T-cell (primary cell): ENCODE results near the gene SORCS3. TPM values are rescaled to one million over a fixed set of nuclear protein-coding genes. Genes with fewer than 3 reads are reported as not detected.

Source experiments
- ATAC-seq, 4 experiments: fragments of 200-7000 bp in 3 of 4; fragments of 150-1000 bp in 1 of 4; cut with Tn5 transposase; replicated peaks in 1 of 4; 1 replicate in 3 of 4; 2 replicates in 1 of 4; pipeline ENCODE4 v1.10.0; 2021; ENCODE audit warnings: moderate library complexity in 3 of 4, mild to moderate bottlenecking in 2 of 4, moderate number of reproducible peaks in 1 of 4
- CTCF ChIA-PET, 2 donors: fragments of 300-600 bp; sonication (Branson Sonifier 250); formaldehyde crosslinking; loops; one replicate each; lab custom pipeline; 2022; ENCODE audit warnings: antibody characterized with exemption in 2 of 2; lab: Charles Lee
- POLR2A ChIA-PET, 2 donors: fragments of 300-600 bp; sonication (Branson Sonifier 250); formaldehyde crosslinking; loops; one replicate each; lab custom pipeline; 2022; ENCODE audit warnings: antibody characterized with exemption in 2 of 2; lab: Charles Lee
- DNase-seq, 35 experiments: peaks; one replicate each; pipeline versions ENCODE4 v3.0.0 to v3.0.0-alpha.2; 2013 to 2023
- H3K27ac ChIP-seq: one replicate; pipeline ENCODE4 v1.5.1; 2013; ENCODE audit warnings: low read length
- H3K27me3 ChIP-seq, 2 experiments: replicated peaks in 1 of 2; 1 replicate in 1 of 2; 2 replicates in 1 of 2; pipeline versions ENCODE4 v1.6.1 to v1.7.0; 2013; ENCODE audit warnings: low read length in 1 of 2, mixed read lengths in 1 of 2; ENCODE audit not compliant: control insufficient read depth in 2 of 2, insufficient read depth in 2 of 2; ENCODE audit errors: extremely low read depth in 1 of 2
- H3K36me3 ChIP-seq, 2 donors: 1 replicate in 1 of 2; 2 replicates in 1 of 2; pipeline versions ENCODE4 v1.6.1 to v1.7.0; 2013; ENCODE audit warnings: low read length in 1 of 2; ENCODE audit not compliant: control insufficient read depth in 2 of 2, insufficient read depth in 1 of 2; ENCODE audit errors: extremely low read depth in 1 of 2
- H3K4me1 ChIP-seq, 2 experiments: 1 replicate in 1 of 2; 2 replicates in 1 of 2; pipeline versions ENCODE4 v1.6.1 to v1.7.0; 2013; ENCODE audit warnings: low read length in 2 of 2, mixed read lengths in 1 of 2; ENCODE audit not compliant: insufficient read depth in 2 of 2, control insufficient read depth in 1 of 2; ENCODE audit errors: extremely low read depth in 1 of 2
- H3K4me3 ChIP-seq, 2 donors: 1 replicate in 1 of 2; 2 replicates in 1 of 2; pipeline versions ENCODE4 v1.5.1 to v1.7.0; 2013; ENCODE audit warnings: mild to moderate bottlenecking in 2 of 2, low read length in 1 of 2, moderate library complexity in 1 of 2; ENCODE audit not compliant: control insufficient read depth in 1 of 2; ENCODE audit errors: extremely low read depth in 1 of 2
- H3K9me3 ChIP-seq: 2 replicates; pipeline ENCODE4 v1.7.0; 2013
- H3K27ac Mint-ChIP-seq, 2 donors: one replicate each; pipeline ENCODE4 v1.8.0; 2020 to 2021; ENCODE audit warnings: mild to moderate bottlenecking in 2 of 2, mixed read lengths in 2 of 2
- H3K27me3 Mint-ChIP-seq, 2 donors: one replicate each; pipeline ENCODE4 v1.8.0; 2021 to 2022; ENCODE audit warnings: mixed read lengths in 2 of 2
- H3K36me3 Mint-ChIP-seq: one replicate; pipeline ENCODE4 v1.8.0; 2021; ENCODE audit warnings: mixed read lengths
- H3K4me1 Mint-ChIP-seq, 3 donors: one replicate each; pipeline ENCODE4 v1.8.0; 2020 to 2022; ENCODE audit warnings: mixed read lengths in 3 of 3, mild to moderate bottlenecking in 1 of 3
- H3K4me3 Mint-ChIP-seq, 3 donors: one replicate each; pipeline ENCODE4 v1.8.0; 2020 to 2022; ENCODE audit warnings: mild to moderate bottlenecking in 3 of 3, mixed read lengths in 3 of 3, moderate library complexity in 3 of 3
- H3K9me3 Mint-ChIP-seq, 3 donors: one replicate each; pipeline ENCODE4 v1.8.0; 2020 to 2022; ENCODE audit warnings: mixed read lengths in 3 of 3
- WGBS: methylation state at CpG from one replicate; pipeline ENCODE4 v1.1.5; 2013; ENCODE audit warnings: missing lambda C conversion rate; ENCODE audit not compliant: insufficient coverage; 5-methylcytosine and 5-hydroxymethylcytosine counted together
- total RNA-seq, 35 experiments: library from RNA in 6 of 35; stranded (reverse) in 6 of 35; fragments of 120-200 nt in 1 of 35; gene quantifications; one replicate each; pipeline versions ENCODE4 v1.2.1 to v1.2.4 and lab custom pipeline; 2013 to 2026

Gene SORCS3
- total RNA-seq, 5 donors from 2014 or later (not counting 1 experiment from before 2014, with no cell fraction given), result 0.03 to 1.8 (median 0.50) TPM; not detected in 1

DNA sequence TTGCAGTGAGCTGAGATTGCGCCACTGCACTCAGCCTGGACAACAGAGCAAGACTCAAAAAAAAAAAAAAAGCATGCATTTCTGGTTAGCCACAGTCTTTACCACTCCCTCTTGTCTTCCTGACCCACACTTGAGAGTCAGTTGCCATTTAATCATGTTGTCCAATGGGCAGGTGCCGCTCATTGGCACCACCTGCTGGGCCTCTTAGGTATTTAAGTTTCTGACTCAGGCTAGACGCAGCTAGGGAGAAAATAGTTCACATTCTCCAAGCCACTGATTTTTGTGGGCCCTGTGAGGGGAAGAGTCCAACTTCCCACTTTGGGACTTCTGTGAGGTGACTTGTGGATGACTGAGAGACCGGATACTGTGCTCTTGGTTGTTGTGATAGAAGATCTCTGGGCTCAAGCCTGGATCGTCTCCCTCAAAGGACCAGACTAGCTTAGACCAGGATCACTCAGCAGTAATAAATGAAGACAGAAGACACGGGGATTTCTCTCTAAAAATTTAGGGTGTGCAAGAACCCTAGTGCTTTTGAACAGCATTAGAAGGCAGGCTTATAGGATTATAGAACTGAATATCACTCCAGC, 26.8 kb upstream of the SORCS3 start:
- CTCF ChIA-PET, result interaction anchor here (0.5 to 1.0 kb wide), 4 partner anchors 43 to 269 kb away, joined by 3 to 7 read pairs (median 4); no protein-coding TSS in a partner anchor
- no peaks in the 10 kb centered on the region for H3K4me1 ChIP-seq
- 63% methylated on average over 4 of the region's 6 CpGs for WGBS

DNA sequence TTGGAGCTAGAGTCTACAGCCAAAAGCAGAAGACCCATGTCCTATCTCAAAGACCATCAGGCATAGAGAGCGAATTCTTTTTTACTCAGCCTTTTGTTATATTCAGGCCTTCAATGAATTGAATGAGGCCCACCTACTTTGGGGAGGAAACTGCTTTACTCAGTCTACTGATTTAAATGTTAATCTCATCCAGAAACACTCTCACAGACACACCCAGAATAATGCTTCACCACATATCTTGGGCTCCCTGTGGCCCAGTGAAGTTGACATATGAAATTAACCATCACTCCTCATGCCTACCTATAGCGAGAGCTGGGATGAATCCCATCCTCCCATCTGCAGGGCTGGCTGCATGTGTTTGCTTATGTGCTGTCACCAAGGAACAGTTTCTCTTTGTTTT, 26.0 kb upstream of the SORCS3 start:
- Mint-ChIP-seq H3K27ac (no peak overlapping the region), H3K36me3 (no peaks in the 10 kb centered on the region), H3K9me3 (peaks cover 0 to 2% (median 2%) of the 10 kb centered on the region in 3 donors), H3K27me3 (peaks cover 14 to 21% of the 10 kb centered on the region in 2 donors), H3K4me1 (no peaks in the 10 kb centered on the region), H3K4me3 (no peak overlapping the region)
- ATAC-seq (no peak), DNase-seq (no peak)
- Histone ChIP-seq H3K4me1 (no peaks in the 10 kb centered on the region), H3K36me3 (no peaks in the 10 kb centered on the region), H3K27ac (no peak overlapping the region), H3K9me3 (no peaks in the 10 kb centered on the region), H3K4me3 (no peak overlapping the region), H3K27me3 (peaks cover 0 to 12% of the 10 kb centered on the region in 2 experiments)
- POLR2A ChIA-PET, result no interaction called here
- 100% methylated on average over 1 of the region's 2 CpGs for WGBS
- CTCF ChIA-PET, result no interaction called here

More for the DNA sequence above, 26.8 kb upstream of the SORCS3 start:
- DNase-seq (peak in 10 of 35 experiments; percentile 1 to 37 (median 4)), ATAC-seq (no peak)
- no peaks in the 10 kb centered on the region for H3K36me3 Mint-ChIP-seq
- H3K4me3 Mint-ChIP-seq, result no peak overlapping the region
- Histone ChIP-seq H3K4me3 (no peak overlapping the region), H3K9me3 (no peaks in the 10 kb centered on the region), H3K27ac (no peak overlapping the region), H3K27me3 (peaks cover 0 to 12% of the 10 kb centered on the region in 2 experiments), H3K36me3 (no peaks in the 10 kb centered on the region)
- POLR2A ChIA-PET, result interaction anchor here in 1 of 2 donors (0.6 kb wide), 1 partner anchor 12 kb away, joined by 7 read pairs; no protein-coding TSS in a partner anchor
- H3K27me3 Mint-ChIP-seq, result peaks cover 11 to 17% of the 10 kb centered on the region in 2 donors
- H3K27ac Mint-ChIP-seq, result no peak overlapping the region
- peaks cover 0 to 7% (median 4%) of the 10 kb centered on the region in 3 donors for H3K9me3 Mint-ChIP-seq
- no peaks in the 10 kb centered on the region for H3K4me1 Mint-ChIP-seq

DNA sequence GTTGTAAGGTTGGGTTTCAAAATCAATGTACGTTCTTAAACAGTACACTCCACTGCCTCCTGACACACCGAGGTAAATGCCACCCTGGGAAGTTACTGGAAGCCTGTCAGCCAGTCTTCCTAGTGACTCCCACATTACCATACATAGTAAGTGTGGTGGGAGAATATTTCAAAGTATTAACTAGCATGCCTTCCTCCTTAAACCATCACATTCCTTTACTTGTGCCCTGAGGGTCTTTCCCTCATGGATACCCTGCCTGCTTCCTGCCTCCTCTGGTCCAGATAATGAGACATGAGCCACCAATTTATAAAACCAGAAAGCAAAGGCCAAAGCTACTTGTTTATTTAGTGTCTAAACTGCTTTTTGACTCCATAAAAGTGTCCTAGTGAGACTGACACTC, 23.3 kb upstream of the SORCS3 start:
- no peak overlapping the region for H3K4me3 Mint-ChIP-seq
- H3K9me3 Mint-ChIP-seq, result no peaks in the 10 kb centered on the region
- H3K27me3 ChIP-seq, result peaks cover 0 to 17% of the 10 kb centered on the region in 2 experiments
- H3K27me3 Mint-ChIP-seq, result peaks cover 17 to 29% of the 10 kb centered on the region in 2 donors
- no peaks in the 10 kb centered on the region for H3K9me3 ChIP-seq
- no CpG with 5 or more reads among the region's 2 CpGs for WGBS
- DNase-seq (no peak), ATAC-seq (no peak)
- H3K27ac Mint-ChIP-seq, result no peak overlapping the region
- ChIA-PET POLR2A (interaction anchor here in 1 of 2 donors (0.6 kb wide), 1 partner anchor 196 kb away, joined by 3 read pairs; no protein-coding TSS in a partner anchor), CTCF (interaction anchor here in 1 of 2 donors (0.9 kb wide), 1 partner anchor 10 kb away, joined by 3 read pairs; no protein-coding TSS in a partner anchor)
- no peaks in the 10 kb centered on the region for H3K4me1 ChIP-seq
- H3K4me1 Mint-ChIP-seq, result no peaks in the 10 kb centered on the region
- H3K36me3 ChIP-seq, result no peaks in the 10 kb centered on the region
- no peak overlapping the region for H3K4me3 ChIP-seq
- no peaks in the 10 kb centered on the region for H3K36me3 Mint-ChIP-seq
- no peak overlapping the region for H3K27ac ChIP-seq

DNA sequence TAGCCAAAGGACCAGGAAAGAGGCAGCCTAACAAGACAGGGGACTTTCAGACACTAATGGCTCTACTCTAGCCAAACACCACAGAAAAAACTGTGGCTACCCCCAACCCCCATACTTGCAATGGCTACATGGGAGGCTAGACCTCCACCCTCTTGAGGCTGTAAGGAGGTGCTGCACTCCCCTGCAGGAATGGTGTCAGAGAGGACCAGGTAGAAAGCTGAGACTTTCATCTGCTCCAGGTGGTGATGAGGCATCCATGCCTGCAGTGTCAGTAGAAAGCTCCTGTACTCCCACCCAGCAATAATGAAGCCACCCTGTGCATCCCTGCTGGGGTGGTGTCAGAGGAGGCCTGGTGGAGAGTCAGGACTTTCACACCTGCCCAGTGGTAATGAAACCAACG, 18.9 kb upstream of the SORCS3 start:
- H3K4me1 Mint-ChIP-seq, result no peaks in the 10 kb centered on the region

DNA sequence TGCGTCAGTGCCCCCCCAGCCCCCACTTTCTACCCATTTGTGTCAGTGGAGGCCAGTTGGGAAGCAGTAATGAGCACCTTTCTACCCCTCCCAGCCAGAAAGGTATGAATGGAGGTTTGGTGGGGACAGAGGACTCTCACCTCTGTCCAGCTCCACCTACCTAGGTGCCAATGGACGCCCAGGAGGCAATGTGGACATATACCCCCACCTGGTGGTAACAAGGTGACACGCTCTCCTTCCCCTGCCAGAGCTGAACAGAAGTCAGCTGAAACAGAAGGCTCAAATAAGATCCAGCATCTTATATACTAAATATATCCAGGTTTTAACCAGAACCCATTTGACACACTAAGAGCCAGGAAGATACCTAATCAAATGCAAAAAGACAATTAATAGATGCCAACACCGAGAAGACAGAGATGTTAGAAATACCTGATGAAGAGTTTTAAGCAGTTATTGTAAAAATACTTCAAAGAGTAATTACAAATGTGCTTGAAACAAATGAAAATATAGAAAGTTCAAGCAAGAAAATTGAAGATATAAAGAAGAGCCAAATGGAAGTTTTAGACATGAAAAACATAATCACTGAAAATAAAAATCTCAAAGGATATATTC, 18.4 kb upstream of the SORCS3 start:
- Histone ChIP-seq H3K4me3 (no peak overlapping the region), H3K9me3 (no peaks in the 10 kb centered on the region), H3K27me3 (peaks cover 0 to 18% of the 10 kb centered on the region in 2 experiments), H3K4me1 (no peaks in the 10 kb centered on the region), H3K27ac (no peak overlapping the region), H3K36me3 (no peaks in the 10 kb centered on the region)
- 20% methylated on average over 2 of the region's 4 CpGs for WGBS
- ChIA-PET POLR2A (no interaction called here), CTCF (interaction anchor here in 1 of 2 donors (0.5 kb wide), 1 partner anchor 36 kb away, joined by 3 read pairs; no protein-coding TSS in a partner anchor)
- Mint-ChIP-seq H3K27ac (no peak overlapping the region), H3K4me3 (no peak overlapping the region), H3K36me3 (no peaks in the 10 kb centered on the region), H3K27me3 (peaks cover 35 to 47% of the 10 kb centered on the region in 2 donors), H3K9me3 (peaks cover 0 to 4% (median 2%) of the 10 kb centered on the region in 3 donors), H3K4me1 (no peaks in the 10 kb centered on the region)
- ATAC-seq, result no peak
- DNase-seq, result peak in 3 of 35 experiments; percentile 2 to 28 (median 6)

More for the DNA sequence above, 18.9 kb upstream of the SORCS3 start:
- no peak for ATAC-seq
- Histone ChIP-seq H3K4me3 (no peak overlapping the region), H3K9me3 (no peaks in the 10 kb centered on the region), H3K36me3 (no peaks in the 10 kb centered on the region), H3K4me1 (no peaks in the 10 kb centered on the region), H3K27ac (no peak overlapping the region), H3K27me3 (peaks cover 0 to 18% of the 10 kb centered on the region in 2 experiments)
- CTCF ChIA-PET, result interaction anchor here in 1 of 2 donors (0.5 kb wide), 1 partner anchor 36 kb away, joined by 3 read pairs; no protein-coding TSS in a partner anchor
- no peak for DNase-seq
- POLR2A ChIA-PET, result no interaction called here
- Mint-ChIP-seq H3K27me3 (peaks cover 39 to 50% of the 10 kb centered on the region in 2 donors), H3K36me3 (no peaks in the 10 kb centered on the region), H3K4me3 (no peak overlapping the region), H3K9me3 (peaks cover 0 to 4% (median 2%) of the 10 kb centered on the region in 3 donors), H3K27ac (no peak overlapping the region)
- no CpG with 5 or more reads among the region's 1 CpG for WGBS

DNA sequence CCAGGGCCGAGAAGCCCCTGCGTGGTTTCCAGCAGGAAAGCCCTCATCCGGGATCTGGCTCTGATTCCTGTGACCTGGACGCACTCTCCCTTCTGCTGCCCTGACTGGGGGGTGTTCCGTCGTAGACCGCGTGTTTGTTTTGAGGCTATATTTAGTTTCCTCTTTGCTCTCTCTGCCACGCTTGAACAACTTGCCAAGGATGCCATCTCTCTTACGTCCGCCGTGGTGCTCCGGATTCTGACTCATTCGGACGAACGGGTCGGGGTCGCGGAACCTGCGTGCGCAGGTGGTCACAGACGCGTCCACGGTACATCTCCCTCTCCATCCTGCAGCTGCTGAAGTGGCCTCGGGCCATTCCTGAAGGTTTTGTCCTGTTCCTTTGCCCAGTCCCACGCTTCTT, 10.4 kb upstream of the SORCS3 start:
- ATAC-seq, result no peak
- H3K27me3 Mint-ChIP-seq, result peaks cover 31 to 44% of the 10 kb centered on the region in 2 donors
- H3K4me3 Mint-ChIP-seq, result no peak overlapping the region
- DNase-seq, result no peak
- H3K4me1 ChIP-seq, result no peaks in the 10 kb centered on the region
- CTCF ChIA-PET, result no interaction called here
- H3K27me3 ChIP-seq, result peaks cover 0 to 13% of the 10 kb centered on the region in 2 experiments
- POLR2A ChIA-PET, result no interaction called here
- no peaks in the 10 kb centered on the region for H3K9me3 ChIP-seq
- H3K36me3 Mint-ChIP-seq, result no peaks in the 10 kb centered on the region
- peaks cover 0 to 4% (median 2%) of the 10 kb centered on the region in 3 donors for H3K9me3 Mint-ChIP-seq
- WGBS, result 70% methylated on average over 23 of the region's 26 CpGs
- no peaks in the 10 kb centered on the region for H3K36me3 ChIP-seq
- H3K4me1 Mint-ChIP-seq, result no peaks in the 10 kb centered on the region
- H3K27ac Mint-ChIP-seq, result no peak overlapping the region
- H3K27ac ChIP-seq, result no peak overlapping the region
- H3K4me3 ChIP-seq, result no peak overlapping the region
